Activated CD4-positive, alpha-beta T cell treated with anti-CD3 and anti-CD28 coated beads, Interleukin-2, amount 10 ng/mL, durations not matched to agents 24 days and 14 days (primary cell): ENCODE measurements around the gene VRK2. TPM values are rescaled to one million over a fixed set of nuclear protein-coding genes. Genes with fewer than 3 reads are reported as not detected.
"Not testable (repeated sequence)": the region's sequence is repeated elsewhere in the genome, so short reads cannot be mapped to it uniquely, and the experiment has no call there.

Experiments used
- DNase-seq: peaks from one replicate; pipeline ENCODE4 v3.0.0; 2022
- H3K27ac Mint-ChIP-seq: one replicate; pipeline ENCODE4 v1.8.0; 2022; ENCODE audit warnings: mild to moderate bottlenecking, mixed read lengths
- H3K27me3 Mint-ChIP-seq: one replicate; pipeline ENCODE4 v1.8.0; 2022; ENCODE audit warnings: mixed read lengths
- H3K36me3 Mint-ChIP-seq: one replicate; pipeline ENCODE4 v1.8.0; 2022; ENCODE audit warnings: low read depth, mild to moderate bottlenecking, mixed read lengths
- H3K4me1 Mint-ChIP-seq: one replicate; pipeline ENCODE4 v1.8.0; 2021; ENCODE audit warnings: mixed read lengths
- H3K4me3 Mint-ChIP-seq: one replicate; pipeline ENCODE4 v1.8.0; 2022; ENCODE audit warnings: mild to moderate bottlenecking, moderate library complexity, mixed read lengths
- H3K9me3 Mint-ChIP-seq: one replicate; pipeline ENCODE4 v1.8.0; 2021; ENCODE audit warnings: mixed read lengths
- intact Hi-C: fragments of 100-400 bp; cut with micrococcal nuclease; formaldehyde crosslinking; loops from one replicate; pipeline ENCODE4 v1.15.1; 2023
- total RNA-seq: library from RNA; stranded (reverse); gene quantifications from 2 replicates; pipeline ENCODE4 v1.2.3, GENCODE V29; 2022

The VRK2 gene
- total RNA-seq, 1 donor from 2014 or later, result 22.0 TPM

GRCh38 chr2:58137221-58137620, 90.6 kb downstream of the VRK2 start:
- Mint-ChIP-seq H3K36me3 (peaks cover 13% of the 10 kb centered on the region), H3K9me3 (no peaks in the 10 kb centered on the region), H3K4me3 (no peak overlapping the region), H3K27ac (no peak overlapping the region), H3K27me3 (no peaks in the 10 kb centered on the region), H3K4me1 (no peaks in the 10 kb centered on the region)
- no peak for DNase-seq
- intact Hi-C loops, result no loop called here

GRCh38 chr2:58137856-58138255, 91.2 kb downstream of the VRK2 start:
- Mint-ChIP-seq H3K27me3 (no peaks in the 10 kb centered on the region), H3K36me3 (peaks cover 13% of the 10 kb centered on the region), H3K4me1 (no peaks in the 10 kb centered on the region), H3K27ac (no peak overlapping the region), H3K9me3 (no peaks in the 10 kb centered on the region), H3K4me3 (no peak overlapping the region)
- DNase-seq, result no peak
- intact Hi-C loops, result no loop called here

- H3K9me3 Mint-ChIP-seq, result no peaks in the 10 kb centered on the region
- H3K27ac Mint-ChIP-seq, result no peak overlapping the region
- H3K36me3 Mint-ChIP-seq, result peaks cover 13% of the 10 kb centered on the region
- no peak overlapping the region for H3K4me3 Mint-ChIP-seq
- DNase-seq, result no peak
- H3K4me1 Mint-ChIP-seq, result no peaks in the 10 kb centered on the region
- intact Hi-C loops, result no loop called here
- H3K27me3 Mint-ChIP-seq, result no peaks in the 10 kb centered on the region
Observed at GRCh38 chr2:58138396-58139030, 91.9 kb downstream of the VRK2 start.

GRCh38 chr2:58140508-58141072, 94.0 kb downstream of the VRK2 start:
- H3K36me3 Mint-ChIP-seq, result peaks cover 14% of the 10 kb centered on the region
- no peak overlapping the region for H3K4me3 Mint-ChIP-seq
- H3K9me3 Mint-ChIP-seq, result no peaks in the 10 kb centered on the region
- DNase-seq, result no peak
- no peaks in the 10 kb centered on the region for H3K4me1 Mint-ChIP-seq
- intact Hi-C loops, result no loop called here
- H3K27ac Mint-ChIP-seq, result no peak overlapping the region
- no peaks in the 10 kb centered on the region for H3K27me3 Mint-ChIP-seq

- H3K4me3 Mint-ChIP-seq, H3K9me3 Mint-ChIP-seq, H3K27ac Mint-ChIP-seq, H3K4me1 Mint-ChIP-seq, H3K27me3 Mint-ChIP-seq, DNase-seq: not testable (repeated sequence)
- H3K36me3 Mint-ChIP-seq, result peaks cover 23% of the 10 kb centered on the region
- intact Hi-C loops, result loop anchor here (5.0 kb wide), 1 partner anchor 98 kb away; the partner anchor contains the start of gene VRK2
Observed at GRCh38 chr2:58145769-58146168, 99.2 kb downstream of the VRK2 start.

GRCh38 chr2:58146707-58147106, 100.1 kb downstream of the VRK2 start:
- Mint-ChIP-seq H3K27ac (no peak overlapping the region), H3K36me3 (peaks cover 22% of the 10 kb centered on the region), H3K9me3 (no peaks in the 10 kb centered on the region), H3K4me3 (no peak overlapping the region), H3K4me1 (peaks cover 8% of the 10 kb centered on the region), H3K27me3 (no peaks in the 10 kb centered on the region)
- DNase-seq, result no peak
- intact Hi-C loops, result loop anchor here (5.0 kb wide), 1 partner anchor 99 kb away; the partner anchor contains the start of gene VRK2

GRCh38 chr2:58155160-58155778, 108.7 kb downstream of the VRK2 start:
- no peak overlapping the region for H3K27ac Mint-ChIP-seq
- H3K27me3 Mint-ChIP-seq, result no peaks in the 10 kb centered on the region
- intact Hi-C loops, result no loop called here
- H3K4me3 Mint-ChIP-seq, result no peak overlapping the region
- peaks cover 25% of the 10 kb centered on the region for H3K36me3 Mint-ChIP-seq
- H3K4me1 Mint-ChIP-seq, result no peaks in the 10 kb centered on the region
- no peaks in the 10 kb centered on the region for H3K9me3 Mint-ChIP-seq
- DNase-seq, result no peak

GRCh38 chr2:58156780-58157179, 110.2 kb downstream of the VRK2 start:
- Mint-ChIP-seq H3K4me1 (no peaks in the 10 kb centered on the region), H3K27ac (no peak overlapping the region), H3K27me3 (no peaks in the 10 kb centered on the region), H3K4me3 (no peak overlapping the region), H3K36me3 (peaks cover 31% of the 10 kb centered on the region), H3K9me3 (no peaks in the 10 kb centered on the region)
- intact Hi-C loops, result no loop called here
- no peak for DNase-seq

GRCh38 chr2:58157754-58158153, 111.1 kb downstream of the VRK2 start:
- no peaks in the 10 kb centered on the region for H3K27me3 Mint-ChIP-seq
- H3K4me1 Mint-ChIP-seq, result no peaks in the 10 kb centered on the region
- H3K9me3 Mint-ChIP-seq, result no peaks in the 10 kb centered on the region
- no peak for DNase-seq
- no peak overlapping the region for H3K4me3 Mint-ChIP-seq
- peaks cover 32% of the 10 kb centered on the region for H3K36me3 Mint-ChIP-seq
- intact Hi-C loops, result no loop called here
- no peak overlapping the region for H3K27ac Mint-ChIP-seq

GRCh38 chr2:58158481-58158880, 111.9 kb downstream of the VRK2 start:
- H3K27ac Mint-ChIP-seq, result no peak overlapping the region
- no peak for DNase-seq
- no peak overlapping the region for H3K4me3 Mint-ChIP-seq
- no peaks in the 10 kb centered on the region for H3K9me3 Mint-ChIP-seq
- intact Hi-C loops, result no loop called here
- H3K27me3 Mint-ChIP-seq, result no peaks in the 10 kb centered on the region
- no peaks in the 10 kb centered on the region for H3K4me1 Mint-ChIP-seq
- H3K36me3 Mint-ChIP-seq, result peaks cover 29% of the 10 kb centered on the region

- no peak overlapping the region for H3K27ac Mint-ChIP-seq
Observed at GRCh38 chr2:58163913-58164312, 117.3 kb downstream of the VRK2 start.

GRCh38 chr2:58168130-58168529, 121.5 kb downstream of the VRK2 start:
- intact Hi-C loops, DNase-seq, H3K4me1 Mint-ChIP-seq, H3K27ac Mint-ChIP-seq, H3K27me3 Mint-ChIP-seq, H3K4me3 Mint-ChIP-seq: not testable (repeated sequence)
- Mint-ChIP-seq H3K9me3 (peaks cover 23% of the 10 kb centered on the region), H3K36me3 (peaks cover 20% of the 10 kb centered on the region)

More at GRCh38 chr2:58163913-58164312, 117.3 kb downstream of the VRK2 start:
- H3K36me3 Mint-ChIP-seq, result peaks cover 19% of the 10 kb centered on the region
- no peak for DNase-seq
- H3K9me3 Mint-ChIP-seq, result peaks cover under 1% of the 10 kb centered on the region
- H3K27me3 Mint-ChIP-seq, result no peaks in the 10 kb centered on the region
- intact Hi-C loops, result no loop called here
- no peaks in the 10 kb centered on the region for H3K4me1 Mint-ChIP-seq
- H3K4me3 Mint-ChIP-seq, result no peak overlapping the region

GRCh38 chr2:58169845-58170244, 123.2 kb downstream of the VRK2 start:
- H3K4me1 Mint-ChIP-seq, H3K27me3 Mint-ChIP-seq, H3K4me3 Mint-ChIP-seq, intact Hi-C loops, H3K27ac Mint-ChIP-seq, DNase-seq: not testable (repeated sequence)
- H3K9me3 Mint-ChIP-seq, result peaks cover 31% of the 10 kb centered on the region
- H3K36me3 Mint-ChIP-seq, result peaks cover 24% of the 10 kb centered on the region

GRCh38 chr2:58170334-58170933, 123.8 kb downstream of the VRK2 start:
- peaks cover 24% of the 10 kb centered on the region for H3K36me3 Mint-ChIP-seq
- H3K27ac Mint-ChIP-seq, H3K27me3 Mint-ChIP-seq, intact Hi-C loops, H3K4me1 Mint-ChIP-seq, DNase-seq, H3K4me3 Mint-ChIP-seq: not testable (repeated sequence)
- H3K9me3 Mint-ChIP-seq, result peaks cover 31% of the 10 kb centered on the region
